Thoracic aorta (tissue), 2 donors: ENCODE measurements around the gene LMO7. TPM values are rescaled to one million over a fixed set of nuclear protein-coding genes. Genes with fewer than 3 reads are reported as not detected.

Source experiments
- ATAC-seq: fragments of 150-250 bp; one replicate; pipeline ENCODE4 v1.8.0; 2017; ENCODE audit warnings: low read depth; ENCODE audit not compliant: insufficient number of reproducible peaks, low FRiP score
- DNase-seq: peaks from one replicate; pipeline ENCODE4 v3.0.0-alpha.2; 2020; ENCODE audit warnings: low spot score
- H3K27ac ChIP-seq, 2 donors: fragments of 200-600 bp; sonication (generic); 1 replicate in 1 of 2; 2 replicates in 1 of 2; pipeline ENCODE4 v1.5.1; 2016; ENCODE audit warnings: mild to moderate bottlenecking in 2 of 2, moderate library complexity in 2 of 2
- H3K27me3 ChIP-seq: fragments of 200-600 bp; sonication (generic); replicated peaks from 2 replicates; pipeline ENCODE4 v1.6.0; 2016; ENCODE audit warnings: mild to moderate bottlenecking; ENCODE audit not compliant: insufficient read depth
- H3K36me3 ChIP-seq: fragments of 200-600 bp; sonication (generic); one replicate; pipeline ENCODE4 v1.5.1; 2016
- H3K4me1 ChIP-seq, 2 donors: fragments of 200-600 bp; sonication (generic); 1 replicate in 1 of 2; 2 replicates in 1 of 2; pipeline versions ENCODE4 v1.5.1 to v1.6.0; 2016; ENCODE audit warnings: low read depth in 2 of 2, mild to moderate bottlenecking in 1 of 2; ENCODE audit not compliant: control insufficient read depth in 1 of 2
- H3K4me3 ChIP-seq: fragments of 200-600 bp; sonication (generic); 2 replicates; pipeline ENCODE4 v1.5.1; 2016; ENCODE audit warnings: mild to moderate bottlenecking
- H3K9me3 ChIP-seq: fragments of 200-600 bp; sonication (generic); 2 replicates; pipeline ENCODE4 v1.5.1; 2016
- total RNA-seq, 2 donors: library from RNA; depleted of rRNA; stranded (reverse); fragments of >200 nt; gene quantifications; one replicate each; pipeline versions ENCODE4 v1.1.0 to v1.2.3, GENCODE V29; 2016
- TF ChIP-seq, protein P1 (sequence below): fragments of 200-600 bp; sonication (generic); IDR thresholded peaks from one replicate; pipeline ENCODE4 v1.5.1; 2019; ENCODE audit warnings: antibody characterized with exemption

LMO7 gene
- total RNA-seq, 2 donors from 2014 or later, result 76.3 to 89.9 TPM

DNA sequence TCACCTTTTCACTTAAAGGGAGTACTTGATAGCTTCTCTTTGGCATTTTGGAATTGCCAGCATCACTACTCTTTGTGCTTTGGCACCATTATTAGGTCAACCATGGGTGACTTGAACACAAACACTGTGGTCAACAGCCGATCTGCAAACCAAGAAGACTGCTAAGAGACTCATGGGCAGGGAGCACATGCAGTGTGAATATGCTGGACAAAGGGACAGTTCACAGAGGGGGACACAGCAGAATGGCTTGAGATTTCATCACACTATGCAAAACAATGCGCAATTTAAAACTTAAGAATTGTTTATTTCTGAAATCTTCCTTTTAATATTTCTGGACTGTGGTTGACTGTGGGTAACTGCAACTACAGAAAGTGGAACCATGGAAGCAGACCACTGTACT lies 64.4 kb downstream of the LMO7 start:
- no peaks in the 10 kb centered on the region for H3K9me3 ChIP-seq
- ATAC-seq (no peak), DNase-seq (no peak)
- H3K4me1 ChIP-seq, result peaks cover 3 to 37% of the 10 kb centered on the region in 2 donors
- H3K36me3 ChIP-seq, result no peaks in the 10 kb centered on the region
- H3K27me3 ChIP-seq, result no peaks in the 10 kb centered on the region
- no peak overlapping the region for H3K4me3 ChIP-seq
- H3K27ac ChIP-seq, result no peak overlapping the region
- TF ChIP-seq, protein P1, sequence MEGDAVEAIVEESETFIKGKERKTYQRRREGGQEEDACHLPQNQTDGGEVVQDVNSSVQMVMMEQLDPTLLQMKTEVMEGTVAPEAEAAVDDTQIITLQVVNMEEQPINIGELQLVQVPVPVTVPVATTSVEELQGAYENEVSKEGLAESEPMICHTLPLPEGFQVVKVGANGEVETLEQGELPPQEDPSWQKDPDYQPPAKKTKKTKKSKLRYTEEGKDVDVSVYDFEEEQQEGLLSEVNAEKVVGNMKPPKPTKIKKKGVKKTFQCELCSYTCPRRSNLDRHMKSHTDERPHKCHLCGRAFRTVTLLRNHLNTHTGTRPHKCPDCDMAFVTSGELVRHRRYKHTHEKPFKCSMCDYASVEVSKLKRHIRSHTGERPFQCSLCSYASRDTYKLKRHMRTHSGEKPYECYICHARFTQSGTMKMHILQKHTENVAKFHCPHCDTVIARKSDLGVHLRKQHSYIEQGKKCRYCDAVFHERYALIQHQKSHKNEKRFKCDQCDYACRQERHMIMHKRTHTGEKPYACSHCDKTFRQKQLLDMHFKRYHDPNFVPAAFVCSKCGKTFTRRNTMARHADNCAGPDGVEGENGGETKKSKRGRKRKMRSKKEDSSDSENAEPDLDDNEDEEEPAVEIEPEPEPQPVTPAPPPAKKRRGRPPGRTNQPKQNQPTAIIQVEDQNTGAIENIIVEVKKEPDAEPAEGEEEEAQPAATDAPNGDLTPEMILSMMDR, result no peak

DNA sequence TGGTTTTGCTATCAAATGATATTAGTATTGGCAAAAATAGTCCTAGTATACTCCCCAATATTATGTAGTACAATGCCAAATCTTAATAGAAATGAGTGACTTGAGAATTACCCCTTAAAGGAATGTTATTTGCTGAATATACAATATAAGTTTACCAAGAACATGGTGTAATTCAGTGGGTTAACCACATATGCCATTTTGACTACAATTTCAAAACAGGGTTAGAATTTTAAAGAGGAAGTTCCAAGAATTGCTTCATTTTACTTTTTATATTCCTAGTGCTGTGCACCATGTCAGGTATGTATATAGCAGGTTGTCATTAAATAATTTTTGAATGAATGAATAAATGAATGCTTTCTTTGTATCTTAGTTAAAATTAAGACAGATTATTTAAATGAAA lies 66.3 kb downstream of the LMO7 start:
- TF ChIP-seq, protein P1, result no peak
- peaks cover 6 to 39% of the 10 kb centered on the region in 2 donors for H3K4me1 ChIP-seq
- no peaks in the 10 kb centered on the region for H3K36me3 ChIP-seq
- H3K27me3 ChIP-seq, result no peaks in the 10 kb centered on the region
- DNase-seq, result no peak
- H3K27ac ChIP-seq, result no peak overlapping the region
- H3K4me3 ChIP-seq, result no peak overlapping the region
- H3K9me3 ChIP-seq, result no peaks in the 10 kb centered on the region
- ATAC-seq, result no peak

DNA sequence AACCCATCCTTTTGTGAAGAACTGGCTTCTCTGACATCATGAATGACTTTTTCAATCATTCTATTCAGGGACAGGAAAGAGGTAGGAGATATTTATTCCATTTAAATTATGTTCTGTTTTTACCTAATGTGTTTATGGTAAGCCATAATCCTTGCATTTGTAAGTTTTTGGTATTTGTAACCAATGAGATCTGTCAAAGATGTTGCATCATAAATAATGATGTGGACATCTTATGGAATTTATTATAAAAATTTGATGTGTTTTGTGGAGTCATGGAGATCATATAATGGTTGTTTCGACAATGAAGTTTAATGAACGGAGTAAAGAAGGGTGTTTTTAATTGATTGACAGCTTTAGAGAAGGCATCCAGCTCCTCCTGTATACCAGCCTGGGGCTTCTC lies 67.6 kb downstream of the LMO7 start:
- no peak for DNase-seq
- TF ChIP-seq, protein P1, result no peak
- no peak overlapping the region for H3K4me3 ChIP-seq
- H3K4me1 ChIP-seq, result peaks cover 6 to 39% of the 10 kb centered on the region in 2 donors
- ATAC-seq, result no peak
- no peaks in the 10 kb centered on the region for H3K36me3 ChIP-seq
- no peaks in the 10 kb centered on the region for H3K27me3 ChIP-seq
- no peak overlapping the region for H3K27ac ChIP-seq
- no peaks in the 10 kb centered on the region for H3K9me3 ChIP-seq

DNA sequence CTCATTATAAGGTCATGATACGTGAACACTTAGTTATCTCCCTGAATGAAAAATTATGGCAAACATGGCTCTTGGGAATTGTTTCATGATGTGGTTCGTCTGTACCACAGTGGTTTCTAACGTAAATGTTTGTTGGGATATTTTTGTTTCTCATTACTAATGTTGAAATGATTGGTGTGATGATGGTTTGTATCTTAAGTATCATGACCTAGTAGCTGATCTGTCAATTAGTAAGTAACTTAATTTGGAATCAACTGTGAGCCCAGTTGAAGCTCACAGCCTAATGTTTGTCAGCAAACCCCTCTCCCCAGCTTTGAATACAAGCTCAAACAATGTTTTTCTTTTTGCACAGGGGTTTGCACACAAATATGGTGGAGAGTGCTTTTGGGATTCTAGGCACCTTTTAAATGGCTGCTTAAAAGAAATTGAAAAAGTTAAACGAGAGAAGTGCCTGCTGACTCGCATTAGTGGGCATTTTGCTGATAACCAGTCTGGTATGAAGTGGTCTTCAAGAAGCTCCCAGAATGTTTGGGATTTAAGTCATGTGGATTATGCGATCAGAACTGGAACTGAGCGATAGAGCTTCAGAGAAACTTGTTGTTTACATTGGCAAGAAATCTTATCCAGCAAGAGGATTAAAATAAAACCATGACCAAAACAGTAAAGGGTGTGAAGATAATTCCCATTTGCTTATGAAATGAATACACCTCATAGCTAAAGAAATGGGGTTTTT lies 68.2 kb downstream of the LMO7 start:
- TF ChIP-seq, protein P1, result no peak
- Histone ChIP-seq H3K4me3 (no peak overlapping the region), H3K9me3 (no peaks in the 10 kb centered on the region), H3K36me3 (no peaks in the 10 kb centered on the region), H3K27me3 (no peaks in the 10 kb centered on the region), H3K27ac (no peak overlapping the region), H3K4me1 (peaks cover 6 to 39% of the 10 kb centered on the region in 2 donors)
- no peak for ATAC-seq
- DNase-seq, result no peak

DNA sequence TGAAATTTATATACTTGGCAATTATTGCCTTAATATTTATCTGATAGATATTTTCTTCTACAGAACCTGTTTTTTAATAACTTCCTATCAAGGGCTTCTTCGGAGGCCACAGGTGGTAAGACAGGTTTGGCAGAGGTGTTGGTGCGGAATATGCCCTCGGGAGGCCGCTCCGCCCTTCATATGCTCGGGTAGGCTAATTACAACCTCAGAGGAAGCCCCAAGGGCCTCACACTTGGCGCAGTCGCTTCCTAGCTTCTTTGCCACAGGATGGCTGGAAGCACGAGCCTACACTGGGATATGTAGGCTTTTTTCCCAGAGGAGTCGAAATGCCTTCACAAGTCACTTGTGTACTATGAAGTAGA lies 68.8 kb downstream of the LMO7 start:
- TF ChIP-seq, protein P1, result no peak
- H3K36me3 ChIP-seq, result no peaks in the 10 kb centered on the region
- H3K27me3 ChIP-seq, result no peaks in the 10 kb centered on the region
- DNase-seq, result no peak
- no peak for ATAC-seq
- H3K4me3 ChIP-seq, result peak overlapping the region; percentile 1
- peaks cover 6 to 39% of the 10 kb centered on the region in 2 donors for H3K4me1 ChIP-seq
- H3K9me3 ChIP-seq, result no peaks in the 10 kb centered on the region
- H3K27ac ChIP-seq, result peak overlapping the region; percentile 41 to 52
